Measurements from ENCODE around the gene SERTAD2.

Gene SERTAD2

GRCh38 chr2:64581777-64582539 is 71.8 kb downstream of the SERTAD2 start:
- no peak for DNase-seq (ENCODE audit: low spot score)

Data from cerebellar cortex (tissue), 1 donor.